Mucosa of gallbladder (tissue), 1 donor: ENCODE data around the gene UNC13D. TPM values are rescaled to one million over a fixed set of nuclear protein-coding genes. Genes with fewer than 3 reads are reported as not detected.
"Not testable (repeated sequence)": the region's sequence is repeated elsewhere in the genome, so short reads cannot be mapped to it uniquely, and the experiment has no call there.

ENCODE experiments used
- DNase-seq: peaks from one replicate; pipeline ENCODE4 v3.0.0-alpha.2; 2020; ENCODE audit warnings: low spot score
- total RNA-seq: library from RNA; stranded (reverse); gene quantifications from one replicate; pipeline ENCODE4 v1.2.1, GENCODE V29; 2021
- donor health status: DM: no; HTN: no; CAD: no.

UNC13D gene
- total RNA-seq, 1 donor from 2014 or later = 26.4 TPM

- no peak for DNase-seq
These were observed 30.3 kb upstream of the UNC13D start for GRCh38 chr17:75874323-75875181.

GRCh38 chr17:75873587-75874322 lies 29.6 kb upstream of the UNC13D start:
- DNase-seq = no peak

GRCh38 chr17:75872434-75873351 lies 28.5 kb upstream of the UNC13D start:
- peak; percentile 63 for DNase-seq

GRCh38 chr17:75870228-75870627 lies 26.0 kb upstream of the UNC13D start:
- DNase-seq = not testable (repeated sequence)

- no peak for DNase-seq
These were observed 25.3 kb upstream of the UNC13D start for GRCh38 chr17:75869282-75870141.

GRCh38 chr17:75868730-75869281 lies 24.6 kb upstream of the UNC13D start:
- DNase-seq = not testable (repeated sequence)

- not testable (repeated sequence) for DNase-seq
These were observed 21.4 kb upstream of the UNC13D start for GRCh38 chr17:75865404-75866188.

GRCh38 chr17:75864887-75865286 lies 20.7 kb upstream of the UNC13D start:
- DNase-seq = not testable (repeated sequence)

- no peak for DNase-seq
These were observed 20.3 kb upstream of the UNC13D start for GRCh38 chr17:75864448-75864871.

- DNase-seq = no peak
These were observed 17.7 kb upstream of the UNC13D start for GRCh38 chr17:75861927-75862317.

- DNase-seq = not testable (repeated sequence)
These were observed 15.2 kb upstream of the UNC13D start for GRCh38 chr17:75859358-75859757.

GRCh38 chr17:75856062-75856756 lies 12.0 kb upstream of the UNC13D start:
- no peak for DNase-seq

- DNase-seq = peak; percentile 99
These were observed 11.3 kb upstream of the UNC13D start, which contains the start of gene WBP2 for GRCh38 chr17:75855310-75856061. Gene WBP2 (minus strand): TSS chr17:75855335. CDS start chr17:75855297, 38 bp downstream.

GRCh38 chr17:75854881-75855309 lies 10.7 kb upstream of the UNC13D start:
- DNase-seq = no peak

GRCh38 chr17:75854101-75854748 lies 10.0 kb upstream of the UNC13D start:
- DNase-seq = no peak

GRCh38 chr17:75853433-75853832 lies 9.2 kb upstream of the UNC13D start:
- DNase-seq = no peak

GRCh38 chr17:75851693-75851991 lies 7.4 kb upstream of the UNC13D start:
- DNase-seq = not testable (repeated sequence)
